HG03558 (cell line): Measurements from ENCODE around the gene SSR2.

ENCODE experiments used
- ATAC-seq: cut with Tn5 transposase; IDR thresholded peaks from one replicate; pipeline ENCODE4 v1.9.1; 2021; ENCODE audit warnings: moderate number of reproducible peaks; ENCODE audit not compliant: unreplicated experiment; ENCODE audit errors: extremely low read depth

Gene SSR2

GRCh38 chr1:156020293-156021092, at the start of gene SSR2:
Gene SSR2, minus strand, starts transcription at chr1:156020951. Its CDS starts 784 bp downstream, at chr1:156020167.
- peak; percentile 82 for ATAC-seq

- ATAC-seq = no peak
These were observed 49.8 kb upstream of the SSR2 start for GRCh38 chr1:156070548-156070947.

GRCh38 chr1:156069490-156070455, 49.0 kb upstream of the SSR2 start:
- ATAC-seq = no peak

GRCh38 chr1:156067262-156067661, 46.5 kb upstream of the SSR2 start:
- no peak for ATAC-seq

- no peak for ATAC-seq
These were observed 45.1 kb upstream of the SSR2 start for GRCh38 chr1:156065871-156066270.

GRCh38 chr1:156065212-156065611, 44.5 kb upstream of the SSR2 start:
- ATAC-seq = no peak

GRCh38 chr1:156064615-156065014, 43.9 kb upstream of the SSR2 start:
- ATAC-seq = no peak

GRCh38 chr1:156063997-156064285, 43.2 kb upstream of the SSR2 start:
- no peak for ATAC-seq

GRCh38 chr1:156062189-156062588, 41.4 kb upstream of the SSR2 start:
- ATAC-seq = no peak

- no peak for ATAC-seq
These were observed 40.3 kb upstream of the SSR2 start, which contains the start of gene RAB25 for GRCh38 chr1:156060937-156061636. Gene RAB25, plus strand, starts transcription at chr1:156061160. Its CDS starts 241 bp downstream, at chr1:156061401.

- ATAC-seq = no peak
These were observed 35.6 kb upstream of the SSR2 start for GRCh38 chr1:156056326-156056849.

- no peak for ATAC-seq
These were observed 34.7 kb upstream of the SSR2 start for GRCh38 chr1:156055281-156056048.

GRCh38 chr1:156054500-156055280, 33.9 kb upstream of the SSR2 start, which contains the start of gene LAMTOR2:
Gene LAMTOR2, plus strand, starts transcription at chr1:156054782. Its CDS starts 108 bp downstream, at chr1:156054890.
- peak; percentile 60 for ATAC-seq

- ATAC-seq = no peak
These were observed 33.2 kb upstream of the SSR2 start, which contains the start of gene UBQLN4 for GRCh38 chr1:156053768-156054499. Gene UBQLN4, minus strand, starts transcription at chr1:156053798. Its CDS starts 97 bp downstream, at chr1:156053701.

- ATAC-seq = no peak
These were observed 32.4 kb upstream of the SSR2 start for GRCh38 chr1:156052862-156053767.

GRCh38 chr1:156051011-156051725, 30.4 kb upstream of the SSR2 start:
- ATAC-seq = no peak
